ENCODE results near the gene TTC21A.
A peak's percentile ranks its signal among the peaks of the same experiment; 100 is the strongest.

TTC21A gene

GRCh38 chr3:39099242-39099641 lies 8.2 kb upstream of the TTC21A start:
- Histone ChIP-seq H3K9ac (ENCODE audit: low read length) (no peak overlapping the region), H3K27ac (ENCODE audit: low read length) (no peak overlapping the region), H3K4me1 (ENCODE audit: control insufficient read depth, low read depth, low read length) (no peaks in the 10 kb centered on the region), H3K9me3 (ENCODE audit: control insufficient read depth, low read depth, low read length) (no peaks in the 10 kb centered on the region), H3K4me3 (ENCODE audit: low read length) (no peak overlapping the region), H3K36me3 (ENCODE audit: control insufficient read depth, low read depth, low read length) (peaks cover 42% of the 10 kb centered on the region), H3K27me3 (ENCODE audit: control insufficient read depth, insufficient read depth, low read length) (no peaks in the 10 kb centered on the region)

- no peak overlapping the region for H3K4me3 ChIP-seq (ENCODE audit: low read length)
- H3K36me3 ChIP-seq (ENCODE audit: control insufficient read depth, low read depth, low read length) = peaks cover 35% of the 10 kb centered on the region
- H3K4me1 ChIP-seq (ENCODE audit: control insufficient read depth, low read depth, low read length) = no peaks in the 10 kb centered on the region
- H3K9ac ChIP-seq (ENCODE audit: low read length) = no peak overlapping the region
- H3K27me3 ChIP-seq (ENCODE audit: control insufficient read depth, insufficient read depth, low read length) = no peaks in the 10 kb centered on the region
- H3K9me3 ChIP-seq (ENCODE audit: control insufficient read depth, low read depth, low read length) = no peaks in the 10 kb centered on the region
- no peak overlapping the region for H3K27ac ChIP-seq (ENCODE audit: low read length)
Observed at GRCh38 chr3:39099738-39100499, 7.6 kb upstream of the TTC21A start.

DNA sequence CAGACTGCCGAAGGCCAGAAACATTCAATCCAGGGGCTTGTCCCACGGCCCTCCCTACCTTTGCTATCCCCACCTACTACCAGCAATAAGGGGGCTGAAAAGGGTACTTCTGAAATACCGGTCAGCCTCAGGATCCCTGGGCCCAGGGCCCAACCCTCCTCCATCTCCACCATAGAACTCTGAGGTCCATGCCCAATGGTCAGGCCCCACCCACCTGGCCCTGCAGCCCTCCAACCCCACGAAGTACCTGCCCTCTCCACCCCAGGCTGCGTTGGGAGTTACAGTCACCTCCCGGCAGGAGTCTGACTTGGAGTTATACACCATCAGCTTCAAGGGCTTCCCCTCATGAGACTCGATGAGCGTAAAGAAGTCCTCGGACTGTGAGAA lies 7.0 kb upstream of the TTC21A start:
- Histone ChIP-seq H3K36me3 (ENCODE audit: control insufficient read depth, low read depth, low read length) (peaks cover 29% of the 10 kb centered on the region), H3K9ac (ENCODE audit: low read length) (no peak overlapping the region), H3K4me3 (ENCODE audit: low read length) (no peak overlapping the region), H3K27me3 (ENCODE audit: control insufficient read depth, insufficient read depth, low read length) (no peaks in the 10 kb centered on the region), H3K9me3 (ENCODE audit: control insufficient read depth, low read depth, low read length) (no peaks in the 10 kb centered on the region), H3K4me1 (ENCODE audit: control insufficient read depth, low read depth, low read length) (no peaks in the 10 kb centered on the region), H3K27ac (ENCODE audit: low read length) (no peak overlapping the region)

GRCh38 chr3:39101022-39101689 lies 6.3 kb upstream of the TTC21A start:
- peaks cover 23% of the 10 kb centered on the region for H3K36me3 ChIP-seq (ENCODE audit: control insufficient read depth, low read depth, low read length)
- no peaks in the 10 kb centered on the region for H3K9me3 ChIP-seq (ENCODE audit: control insufficient read depth, low read depth, low read length)
- no peak overlapping the region for H3K27ac ChIP-seq (ENCODE audit: low read length)
- no peak overlapping the region for H3K4me3 ChIP-seq (ENCODE audit: low read length)
- peaks cover 2% of the 10 kb centered on the region for H3K4me1 ChIP-seq (ENCODE audit: control insufficient read depth, low read depth, low read length)
- peaks cover 3% of the 10 kb centered on the region for H3K27me3 ChIP-seq (ENCODE audit: control insufficient read depth, insufficient read depth, low read length)
- H3K9ac ChIP-seq (ENCODE audit: low read length) = no peak overlapping the region

DNA sequence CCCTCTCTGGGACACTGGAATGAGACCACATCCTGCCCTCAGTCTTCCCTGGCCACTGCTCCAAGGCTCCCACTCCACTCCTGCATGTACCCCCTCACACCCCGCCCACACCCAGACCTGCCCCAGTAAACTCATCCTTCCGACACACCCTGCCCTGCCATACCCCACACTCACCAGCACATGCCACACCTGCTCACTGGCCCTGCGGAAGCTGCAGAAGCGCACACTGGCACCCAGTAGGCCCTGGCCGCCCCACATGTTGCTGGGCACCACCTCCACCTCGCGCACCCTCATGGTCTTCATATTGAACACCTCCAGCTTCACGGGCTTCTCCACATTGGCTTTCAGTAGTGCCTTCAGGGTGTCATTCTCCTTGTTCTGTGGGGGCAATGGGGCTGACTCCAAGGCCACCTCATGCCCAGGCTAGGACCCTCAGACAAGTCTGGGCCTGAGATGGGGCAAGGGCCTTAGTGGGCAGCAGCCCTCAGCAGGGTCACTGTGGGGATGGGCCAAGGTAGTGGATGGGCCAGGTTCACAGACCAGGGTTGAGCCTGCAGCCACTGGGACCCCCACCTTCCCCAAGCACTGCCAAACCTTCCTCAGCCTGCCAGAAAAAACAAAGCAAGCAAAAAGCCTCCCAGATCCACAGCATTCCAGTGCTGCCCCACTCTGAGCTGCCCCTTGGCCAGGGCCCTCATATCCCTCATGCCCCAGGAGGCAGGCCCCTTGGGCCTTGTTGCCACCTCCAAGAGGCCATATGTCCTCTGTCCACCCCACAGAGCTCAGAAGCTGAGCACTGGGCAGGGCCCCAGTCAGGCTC lies 4.8 kb upstream of the TTC21A start:
- peaks cover 15% of the 10 kb centered on the region for H3K36me3 ChIP-seq (ENCODE audit: control insufficient read depth, low read depth, low read length)

GRCh38 chr3:39103324-39103693 lies 4.2 kb upstream of the TTC21A start:
- H3K4me1 ChIP-seq (ENCODE audit: control insufficient read depth, low read depth, low read length) = peaks cover 6% of the 10 kb centered on the region
- H3K4me3 ChIP-seq (ENCODE audit: low read length) = no peak overlapping the region
- no peaks in the 10 kb centered on the region for H3K9me3 ChIP-seq (ENCODE audit: control insufficient read depth, low read depth, low read length)
- H3K9ac ChIP-seq (ENCODE audit: low read length) = no peak overlapping the region
- H3K36me3 ChIP-seq (ENCODE audit: control insufficient read depth, low read depth, low read length) = peaks cover 9% of the 10 kb centered on the region
- H3K27me3 ChIP-seq (ENCODE audit: control insufficient read depth, insufficient read depth, low read length) = peaks cover 11% of the 10 kb centered on the region
- H3K27ac ChIP-seq (ENCODE audit: low read length) = no peak overlapping the region

More for the DNA sequence above, 4.8 kb upstream of the TTC21A start:
- no peak overlapping the region for H3K4me3 ChIP-seq (ENCODE audit: low read length)
- H3K9ac ChIP-seq (ENCODE audit: low read length) = no peak overlapping the region
- peaks cover 8% of the 10 kb centered on the region for H3K27me3 ChIP-seq (ENCODE audit: control insufficient read depth, insufficient read depth, low read length)
- H3K4me1 ChIP-seq (ENCODE audit: control insufficient read depth, low read depth, low read length) = peaks cover 2% of the 10 kb centered on the region
- H3K9me3 ChIP-seq (ENCODE audit: control insufficient read depth, low read depth, low read length) = no peaks in the 10 kb centered on the region
- no peak overlapping the region for H3K27ac ChIP-seq (ENCODE audit: low read length)

DNA sequence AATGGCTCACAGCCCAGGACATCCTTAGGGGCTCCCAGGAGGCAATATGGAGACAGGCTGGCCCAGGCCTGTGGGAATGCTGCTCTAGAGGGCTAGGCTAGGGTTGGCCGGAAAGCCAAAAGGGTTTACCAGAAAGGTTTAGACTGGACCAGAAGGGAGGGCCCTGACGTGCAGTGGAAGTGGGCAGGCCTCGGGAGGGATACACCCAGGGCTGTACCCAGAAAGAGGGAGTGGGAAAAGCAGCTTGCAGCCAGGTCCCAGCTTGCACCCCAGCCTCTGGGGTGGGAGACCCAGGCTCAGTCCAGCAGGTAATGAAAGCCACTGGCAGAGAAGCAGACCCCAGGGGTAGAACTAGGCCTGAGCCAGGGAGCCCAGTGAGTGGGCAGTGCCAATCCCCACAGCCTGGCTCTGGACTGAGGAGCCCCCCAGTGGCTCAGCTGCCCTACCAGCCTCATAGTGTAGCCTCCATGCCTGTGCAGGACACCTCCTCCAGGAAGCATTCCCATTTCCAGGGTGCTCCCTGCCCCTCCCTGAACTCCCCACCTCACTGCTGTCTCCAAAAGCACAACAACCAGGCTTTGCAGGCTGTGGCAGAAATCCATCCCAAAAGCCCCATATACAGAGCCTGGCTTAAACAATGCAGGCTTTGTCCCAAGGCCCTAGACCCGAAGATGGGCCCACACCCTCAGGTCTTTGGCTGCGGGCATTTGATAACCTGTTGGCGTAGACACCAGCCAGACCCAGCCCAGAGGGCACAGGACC lies 3.5 kb upstream of the TTC21A start:
- Histone ChIP-seq H3K4me3 (ENCODE audit: low read length) (no peak overlapping the region), H3K36me3 (ENCODE audit: control insufficient read depth, low read depth, low read length) (peaks cover 3% of the 10 kb centered on the region), H3K9ac (ENCODE audit: low read length) (no peak overlapping the region)

GRCh38 chr3:39104961-39105686 lies 2.4 kb upstream of the TTC21A start:
- Histone ChIP-seq H3K4me3 (ENCODE audit: low read length) (no peak overlapping the region), H3K9me3 (ENCODE audit: control insufficient read depth, low read depth, low read length) (no peaks in the 10 kb centered on the region), H3K27ac (ENCODE audit: low read length) (no peak overlapping the region), H3K9ac (ENCODE audit: low read length) (no peak overlapping the region), H3K36me3 (ENCODE audit: control insufficient read depth, low read depth, low read length) (no peaks in the 10 kb centered on the region), H3K27me3 (ENCODE audit: control insufficient read depth, insufficient read depth, low read length) (peaks cover 21% of the 10 kb centered on the region), H3K4me1 (ENCODE audit: control insufficient read depth, low read depth, low read length) (peaks cover 8% of the 10 kb centered on the region)

More for the DNA sequence above, 3.5 kb upstream of the TTC21A start:
- Histone ChIP-seq H3K27me3 (ENCODE audit: control insufficient read depth, insufficient read depth, low read length) (peaks cover 18% of the 10 kb centered on the region), H3K9me3 (ENCODE audit: control insufficient read depth, low read depth, low read length) (no peaks in the 10 kb centered on the region), H3K4me1 (ENCODE audit: control insufficient read depth, low read depth, low read length) (peaks cover 8% of the 10 kb centered on the region), H3K27ac (ENCODE audit: low read length) (no peak overlapping the region)

- H3K9me3 ChIP-seq (ENCODE audit: control insufficient read depth, low read depth, low read length) = no peaks in the 10 kb centered on the region
- peaks cover 8% of the 10 kb centered on the region for H3K4me1 ChIP-seq (ENCODE audit: control insufficient read depth, low read depth, low read length)
- no peak overlapping the region for H3K4me3 ChIP-seq (ENCODE audit: low read length)
- peaks cover 21% of the 10 kb centered on the region for H3K27me3 ChIP-seq (ENCODE audit: control insufficient read depth, insufficient read depth, low read length)
- no peak overlapping the region for H3K27ac ChIP-seq (ENCODE audit: low read length)
- H3K36me3 ChIP-seq (ENCODE audit: control insufficient read depth, low read depth, low read length) = no peaks in the 10 kb centered on the region
- no peak overlapping the region for H3K9ac ChIP-seq (ENCODE audit: low read length)
Observed at GRCh38 chr3:39105687-39106063, 1.8 kb upstream of the TTC21A start.

DNA sequence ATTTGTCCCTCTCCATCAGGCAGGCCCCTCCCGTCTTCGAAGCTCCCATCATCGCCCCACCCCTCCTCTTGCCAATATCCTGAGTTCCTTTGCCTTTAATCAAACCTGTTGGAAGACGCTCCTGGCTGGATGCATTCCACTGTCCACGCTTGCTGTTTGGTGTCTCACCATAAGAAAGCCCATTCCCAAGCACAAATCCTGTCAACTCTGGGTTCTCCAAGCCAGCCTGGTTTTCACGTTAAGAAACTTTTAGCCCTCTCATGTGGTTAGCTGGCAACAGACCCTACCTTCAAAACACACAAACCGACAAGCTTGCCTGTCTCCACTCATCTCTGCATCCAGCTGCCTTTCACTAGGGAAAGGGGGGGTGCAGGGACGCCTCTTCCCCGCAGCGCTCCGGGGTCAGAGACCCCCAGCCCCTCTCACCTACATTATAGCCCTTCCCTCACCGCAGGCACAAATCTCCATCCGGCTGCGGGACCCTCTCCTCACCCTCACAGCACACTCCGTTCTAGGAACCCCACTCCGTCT lies 1.1 kb upstream of the TTC21A start:
- Histone ChIP-seq H3K27ac (ENCODE audit: low read length) (no peak overlapping the region), H3K4me1 (ENCODE audit: control insufficient read depth, low read depth, low read length) (peaks cover 8% of the 10 kb centered on the region)

More for the DNA sequence above, 1.1 kb upstream of the TTC21A start:
- peak overlapping the region; percentile 92 for H3K4me3 ChIP-seq (ENCODE audit: low read length)
- H3K36me3 ChIP-seq (ENCODE audit: control insufficient read depth, low read depth, low read length) = no peaks in the 10 kb centered on the region
- H3K9ac ChIP-seq (ENCODE audit: low read length) = peak overlapping the region; percentile 65
- H3K9me3 ChIP-seq (ENCODE audit: control insufficient read depth, low read depth, low read length) = no peaks in the 10 kb centered on the region
- H3K27me3 ChIP-seq (ENCODE audit: control insufficient read depth, insufficient read depth, low read length) = peaks cover 21% of the 10 kb centered on the region
